ENCODE data around the gene SERPINF2.

GRCh38 chr17:1754430-1755112, 11.9 kb downstream of the SERPINF2 start:
- no peak for TF ChIP-seq EZH2 (IDR thresholded peaks at IDR 0.05; ENCODE audit: low read length)
- TF ChIP-seq CTCF (optimal IDR thresholded peaks at IDR 0.05 in 1 of 3, IDR thresholded peaks at IDR 0.05 in 1 of 3, conservative IDR thresholded peaks at IDR 0.05 in 1 of 3; ENCODE audit: extremely low read depth in 1 of 3, insufficient read depth in 2 of 3, low read length in 3 of 3): no peak
